Measurements from ENCODE around the gene RAPGEF1.

DNA sequence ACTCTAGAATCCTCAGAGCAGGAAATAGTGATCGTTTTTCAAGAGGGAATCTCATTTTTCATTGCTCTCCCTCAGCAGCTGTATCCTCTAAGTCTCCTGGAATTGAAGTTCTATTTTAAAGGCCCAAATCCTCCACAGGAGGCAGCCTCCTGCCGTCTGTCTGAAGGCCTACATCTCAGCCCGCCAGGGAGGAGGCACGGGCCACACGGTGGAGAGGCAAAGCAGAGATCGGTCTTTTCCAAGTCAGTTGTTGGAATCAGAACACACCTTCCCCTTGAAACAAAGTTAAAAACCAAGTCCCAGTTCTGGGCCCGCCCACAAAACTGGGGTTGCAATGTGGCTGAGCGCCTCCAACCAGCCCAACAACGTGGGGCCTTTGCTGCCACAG, 68.7 kb downstream of the RAPGEF1 start:
- TF ChIP-seq EZH2 (IDR thresholded peaks at IDR 0.05; ENCODE audit: insufficient read depth, poor library complexity, severe bottlenecking), result no peak
- TF ChIP-seq EZH2phosphoT487 (IDR thresholded peaks at IDR 0.05; ENCODE audit: insufficient read depth, low read depth), result no peak
